ENCODE data around the gene MYBPH.

DNA sequence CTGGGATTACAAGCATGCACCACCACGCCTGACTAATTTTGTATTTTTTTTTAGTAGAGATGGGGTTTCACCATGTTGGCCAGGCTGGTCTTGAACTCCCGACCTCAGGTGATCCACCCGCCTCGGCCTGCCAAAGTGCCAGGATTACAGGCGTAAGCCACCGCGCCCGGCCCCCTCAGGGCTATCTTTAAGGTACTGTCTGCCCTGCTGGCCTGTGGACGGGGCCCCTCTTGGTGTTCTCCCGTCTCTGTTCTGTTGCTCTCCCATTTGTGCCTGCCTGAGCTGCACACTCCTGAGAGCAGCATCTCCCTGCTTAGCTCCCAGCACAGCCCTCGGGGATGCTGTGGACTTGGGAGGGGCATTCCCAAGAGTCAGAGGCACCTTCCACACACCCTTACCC lies 13.9 kb downstream of the MYBPH start:
- TF ChIP-seq, protein P1, sequence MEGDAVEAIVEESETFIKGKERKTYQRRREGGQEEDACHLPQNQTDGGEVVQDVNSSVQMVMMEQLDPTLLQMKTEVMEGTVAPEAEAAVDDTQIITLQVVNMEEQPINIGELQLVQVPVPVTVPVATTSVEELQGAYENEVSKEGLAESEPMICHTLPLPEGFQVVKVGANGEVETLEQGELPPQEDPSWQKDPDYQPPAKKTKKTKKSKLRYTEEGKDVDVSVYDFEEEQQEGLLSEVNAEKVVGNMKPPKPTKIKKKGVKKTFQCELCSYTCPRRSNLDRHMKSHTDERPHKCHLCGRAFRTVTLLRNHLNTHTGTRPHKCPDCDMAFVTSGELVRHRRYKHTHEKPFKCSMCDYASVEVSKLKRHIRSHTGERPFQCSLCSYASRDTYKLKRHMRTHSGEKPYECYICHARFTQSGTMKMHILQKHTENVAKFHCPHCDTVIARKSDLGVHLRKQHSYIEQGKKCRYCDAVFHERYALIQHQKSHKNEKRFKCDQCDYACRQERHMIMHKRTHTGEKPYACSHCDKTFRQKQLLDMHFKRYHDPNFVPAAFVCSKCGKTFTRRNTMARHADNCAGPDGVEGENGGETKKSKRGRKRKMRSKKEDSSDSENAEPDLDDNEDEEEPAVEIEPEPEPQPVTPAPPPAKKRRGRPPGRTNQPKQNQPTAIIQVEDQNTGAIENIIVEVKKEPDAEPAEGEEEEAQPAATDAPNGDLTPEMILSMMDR (conservative IDR thresholded peaks at IDR 0.05; ENCODE audit: low read length) = no peak
- no peak for TF ChIP-seq EZH2phosphoT487 (IDR thresholded peaks at IDR 0.05; ENCODE audit: borderline replicate concordance, low read depth, low read length)
